Stimulated activated CD8-positive, alpha-beta memory T cell treated with anti-CD3 and anti-CD28 coated beads, Interleukin-2, amount 100 ng/mL, for 48 hours (primary cell): ENCODE results near the gene DISC1.
A peak's percentile ranks its signal among the peaks of the same experiment; 100 is the strongest.

ENCODE experiments used
- DNase-seq, 2 donors: peaks; one replicate each; pipeline ENCODE4 v3.0.0-alpha.2; 2020; ENCODE audit warnings: low read depth in 2 of 2

DISC1 gene

GRCh38 chr1:231695439-231696255 lies 69.1 kb downstream of the DISC1 start:
- DNase-seq, result no peak

GRCh38 chr1:231699784-231700183 lies 73.2 kb downstream of the DISC1 start:
- no peak for DNase-seq

GRCh38 chr1:231701306-231701705 lies 74.7 kb downstream of the DISC1 start:
- no peak for DNase-seq

GRCh38 chr1:231702331-231702730 lies 75.7 kb downstream of the DISC1 start:
- DNase-seq, result no peak

GRCh38 chr1:231702804-231703203 lies 76.2 kb downstream of the DISC1 start:
- no peak for DNase-seq

GRCh38 chr1:231705806-231706760 lies 79.5 kb downstream of the DISC1 start:
- no peak for DNase-seq

- no peak for DNase-seq
Measured at GRCh38 chr1:231706934-231707333, 80.3 kb downstream of the DISC1 start.

GRCh38 chr1:231707407-231707806 lies 80.8 kb downstream of the DISC1 start:
- DNase-seq, result no peak

GRCh38 chr1:231708394-231708793 lies 81.8 kb downstream of the DISC1 start:
- DNase-seq, result no peak

- no peak for DNase-seq
Measured at GRCh38 chr1:231714440-231714839, 87.8 kb downstream of the DISC1 start.

- DNase-seq, result no peak
Measured at GRCh38 chr1:231715816-231716722, 89.5 kb downstream of the DISC1 start.

- DNase-seq, result no peak
Measured at GRCh38 chr1:231716879-231717278, 90.3 kb downstream of the DISC1 start.

GRCh38 chr1:231719485-231720183 lies 93.0 kb downstream of the DISC1 start:
- no peak for DNase-seq

- no peak for DNase-seq
Measured at GRCh38 chr1:231720652-231721325, 94.2 kb downstream of the DISC1 start.

GRCh38 chr1:231721436-231721835 lies 94.8 kb downstream of the DISC1 start:
- DNase-seq, result no peak

- DNase-seq, result no peak
Measured at GRCh38 chr1:231722356-231722755, 95.8 kb downstream of the DISC1 start.

GRCh38 chr1:231723146-231723545 lies 96.6 kb downstream of the DISC1 start:
- no peak for DNase-seq

GRCh38 chr1:231724041-231724440 lies 97.5 kb downstream of the DISC1 start:
- no peak for DNase-seq

GRCh38 chr1:231724876-231725647 lies 98.5 kb downstream of the DISC1 start:
- DNase-seq, result peak in 1 of 2 donors; percentile 5

GRCh38 chr1:231727171-231727570 lies 100.6 kb downstream of the DISC1 start:
- DNase-seq, result no peak
